ENCODE measurements around the gene RO60.
A peak's percentile ranks its signal among the peaks of the same experiment; 100 is the strongest.
"Not testable (repeated sequence)": the region's sequence is repeated elsewhere in the genome, so short reads cannot be mapped to it uniquely, and the experiment has no call there.

The RO60 gene

DNA sequence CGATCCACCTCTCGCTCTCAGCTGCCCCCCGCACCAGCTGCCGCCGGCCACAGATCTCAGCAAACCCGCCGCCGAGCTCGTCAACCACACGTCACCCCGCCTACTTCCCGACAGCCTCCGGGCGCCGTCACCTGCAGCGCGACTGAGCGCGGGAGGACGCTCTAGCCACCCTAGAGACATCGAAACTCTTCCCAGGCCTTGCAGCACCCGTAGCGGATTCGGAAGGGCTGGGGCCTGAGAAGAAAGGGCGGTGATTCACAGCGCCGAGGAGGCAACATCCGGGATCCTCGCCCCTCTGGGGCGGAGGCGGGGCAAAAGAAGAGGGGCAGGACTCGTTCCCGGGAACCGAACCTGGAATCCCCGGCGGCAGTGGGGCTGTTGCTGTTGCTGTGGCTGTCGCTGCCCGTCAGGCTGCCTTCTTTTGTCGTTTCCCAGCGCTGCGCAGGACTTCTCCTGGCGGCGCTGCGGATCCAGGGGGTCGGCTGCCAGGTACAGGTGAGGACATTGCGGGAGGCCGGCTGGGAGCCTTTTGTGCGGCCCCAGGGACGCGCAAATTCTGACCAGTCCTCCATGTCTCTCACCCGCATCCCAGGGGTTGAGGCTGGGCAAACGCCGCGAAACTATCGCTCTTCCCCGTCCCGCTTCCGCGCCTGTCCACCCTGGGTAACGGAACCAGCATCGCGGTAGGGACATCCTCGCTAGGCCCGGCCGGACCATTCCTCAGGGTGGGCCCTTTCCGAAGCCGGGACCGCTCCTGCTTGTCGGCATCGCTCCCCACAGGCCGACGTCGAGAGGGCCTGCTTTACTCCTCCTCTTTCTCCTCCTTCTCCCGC is at the start of gene RO60, which contains the start of gene UCHL5:
RO60 (plus strand) TSS at position 331 of the 833 bp plus-strand sequence. CDS start 9,443 bp downstream, outside the sequence.
UCHL5 (minus strand) TSS at position 79 of the 833 bp plus-strand sequence. CDS start 100 bp downstream, outside the sequence.
- Mint-ChIP-seq H3K4me1 (peaks cover 54% of the 10 kb centered on the region), H3K4me3 (peak within 1 kb of the TSS; percentile 83), H3K36me3 (peaks cover 16% of the 10 kb centered on the region), H3K27me3 (no peaks in the 10 kb centered on the region), H3K9me3 (no peaks in the 10 kb centered on the region), H3K27ac (peak within 1 kb of the TSS; percentile 88)
- ATAC-seq = peak; percentile 98

DNA sequence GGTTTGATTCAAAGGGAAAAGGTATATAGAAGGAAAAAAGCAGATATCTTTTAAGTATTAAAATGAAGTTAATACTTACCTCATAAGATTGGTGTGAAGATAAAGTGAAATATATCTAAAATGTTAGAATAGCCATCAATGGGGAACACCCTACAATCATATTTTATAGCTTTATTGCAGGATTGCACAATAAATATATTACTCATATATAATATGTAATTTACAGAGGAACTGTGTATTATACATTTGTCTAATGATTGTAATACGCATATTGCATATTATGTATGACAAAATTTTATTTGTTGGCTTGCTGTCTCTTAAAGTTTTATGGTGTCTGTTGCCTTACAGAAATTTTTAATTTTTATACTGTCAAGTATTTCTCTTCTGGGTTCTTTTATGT is 48.0 kb upstream of the RO60 start:
- ATAC-seq = no peak
- H3K27ac Mint-ChIP-seq = no peak overlapping the region
- peaks cover 10% of the 10 kb centered on the region for H3K36me3 Mint-ChIP-seq
- no peaks in the 10 kb centered on the region for H3K27me3 Mint-ChIP-seq
- H3K9me3 Mint-ChIP-seq = peaks cover 3% of the 10 kb centered on the region
- H3K4me3 Mint-ChIP-seq = no peak overlapping the region
- H3K4me1 Mint-ChIP-seq = no peaks in the 10 kb centered on the region

DNA sequence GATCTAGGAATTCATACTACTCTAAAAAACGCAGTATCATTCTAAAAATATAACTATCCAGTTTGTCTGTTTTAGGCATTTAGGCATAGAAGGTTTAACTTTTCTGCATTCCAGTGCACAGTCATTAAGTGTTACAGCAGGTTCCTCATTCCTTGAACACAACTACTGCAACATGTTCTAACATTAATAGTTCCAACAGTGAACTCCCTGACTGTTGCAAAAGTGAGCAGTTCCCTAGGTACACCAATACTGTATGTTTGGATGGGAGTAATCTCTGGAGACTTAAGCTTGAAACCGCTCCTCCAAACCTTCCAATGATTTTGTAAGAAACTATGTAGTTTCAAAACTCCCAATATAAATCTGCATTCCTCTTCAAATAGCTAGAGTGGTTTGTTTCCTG is 46.4 kb upstream of the RO60 start:
- Mint-ChIP-seq H3K4me1 (no peaks in the 10 kb centered on the region), H3K27me3 (no peaks in the 10 kb centered on the region), H3K9me3 (no peaks in the 10 kb centered on the region), H3K4me3 (no peak overlapping the region), H3K27ac (no peak overlapping the region), H3K36me3 (peaks cover 6% of the 10 kb centered on the region)
- ATAC-seq = no peak

DNA sequence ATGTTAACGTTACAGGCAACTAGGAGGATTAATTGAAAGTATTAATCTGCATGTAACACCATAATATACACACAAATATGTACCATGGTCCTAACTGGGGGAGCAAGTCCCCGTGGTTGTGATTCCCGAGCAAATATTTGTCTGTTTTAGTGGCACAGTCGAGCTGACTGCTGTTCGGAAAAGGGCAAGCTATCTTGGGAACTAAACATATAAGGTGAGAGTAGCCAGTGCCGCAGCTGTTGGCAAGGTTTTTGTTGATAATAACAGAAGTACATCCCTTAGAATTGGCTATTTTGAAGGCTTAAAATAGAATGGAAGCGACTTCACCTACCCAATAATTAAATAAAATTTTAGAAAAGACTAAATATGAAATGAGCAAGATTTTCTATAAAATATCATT is 45.7 kb upstream of the RO60 start:
- no peaks in the 10 kb centered on the region for H3K27me3 Mint-ChIP-seq
- peaks cover 6% of the 10 kb centered on the region for H3K36me3 Mint-ChIP-seq
- no peak overlapping the region for H3K27ac Mint-ChIP-seq
- H3K4me3 Mint-ChIP-seq = no peak overlapping the region
- ATAC-seq = no peak
- no peaks in the 10 kb centered on the region for H3K4me1 Mint-ChIP-seq
- H3K9me3 Mint-ChIP-seq = no peaks in the 10 kb centered on the region

DNA sequence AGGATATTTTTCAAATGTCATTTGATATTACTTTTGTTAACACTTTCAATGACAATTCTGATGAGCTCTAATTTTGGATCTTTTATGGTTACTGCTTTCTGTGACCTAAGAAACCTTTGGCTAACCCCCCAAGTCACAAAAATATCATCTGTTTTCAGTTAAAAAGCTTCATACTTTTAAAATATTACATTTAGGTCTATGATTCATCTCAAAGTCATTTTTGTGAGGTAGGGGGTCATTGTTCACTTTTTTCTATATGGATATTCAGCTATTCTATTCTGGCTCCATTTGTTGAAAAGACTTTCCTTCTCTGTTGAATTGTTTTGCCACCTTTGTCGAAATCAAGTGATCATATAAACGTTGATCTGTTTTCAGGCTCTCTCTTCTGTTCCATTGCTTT is 45.0 kb upstream of the RO60 start:
- no peak for ATAC-seq
- peaks cover 6% of the 10 kb centered on the region for H3K36me3 Mint-ChIP-seq
- no peaks in the 10 kb centered on the region for H3K27me3 Mint-ChIP-seq
- no peak overlapping the region for H3K4me3 Mint-ChIP-seq
- H3K9me3 Mint-ChIP-seq = no peaks in the 10 kb centered on the region
- no peak overlapping the region for H3K27ac Mint-ChIP-seq
- no peaks in the 10 kb centered on the region for H3K4me1 Mint-ChIP-seq

DNA sequence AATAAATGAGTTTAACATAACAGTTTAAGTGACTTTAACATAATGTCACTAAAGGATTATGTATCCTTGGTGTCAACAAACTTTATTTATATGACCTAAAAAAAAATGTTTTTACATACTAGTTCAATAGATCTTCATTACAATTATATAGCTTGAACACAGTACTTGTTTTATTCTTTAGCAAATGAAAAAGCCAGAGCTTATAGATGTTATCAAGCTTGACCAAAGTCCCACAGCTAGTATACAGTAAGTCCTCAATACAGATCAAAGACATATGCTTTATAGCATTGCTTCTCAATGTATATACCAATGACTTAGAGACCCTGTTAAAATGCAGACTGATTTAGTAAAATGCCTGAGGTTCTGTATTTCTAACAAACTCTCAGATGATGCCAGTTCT is 42.6 kb upstream of the RO60 start:
- no peak overlapping the region for H3K4me3 Mint-ChIP-seq
- H3K27ac Mint-ChIP-seq = no peak overlapping the region
- H3K27me3 Mint-ChIP-seq = no peaks in the 10 kb centered on the region
- H3K4me1 Mint-ChIP-seq = no peaks in the 10 kb centered on the region
- no peaks in the 10 kb centered on the region for H3K9me3 Mint-ChIP-seq
- ATAC-seq = no peak
- H3K36me3 Mint-ChIP-seq = peaks cover under 1% of the 10 kb centered on the region

DNA sequence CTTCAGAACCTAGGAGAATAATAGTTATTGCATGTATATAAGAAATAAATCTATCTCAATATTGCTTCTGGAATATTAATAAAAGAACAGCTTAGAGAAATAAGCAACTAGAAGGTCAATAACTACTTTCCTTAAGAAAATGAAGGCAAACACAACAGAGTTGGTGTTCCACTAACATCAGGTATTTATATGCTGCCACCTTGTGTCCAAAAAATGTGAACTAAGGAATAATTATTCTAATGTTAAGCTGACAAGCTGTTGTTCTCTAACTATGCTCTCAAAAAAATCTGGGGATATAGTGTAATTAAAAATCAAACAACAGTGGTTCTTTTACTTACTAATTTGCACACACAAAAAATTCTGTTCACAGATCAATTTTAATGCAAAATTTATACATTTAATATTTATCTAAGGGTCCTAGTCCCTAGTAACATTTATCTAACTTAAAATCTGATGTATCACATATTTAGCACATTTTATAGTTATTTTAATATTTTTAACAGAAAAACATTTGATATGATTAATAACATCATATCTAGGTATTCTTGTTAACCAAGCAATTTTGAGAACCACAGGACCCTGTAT is 39.9 kb upstream of the RO60 start:
- Mint-ChIP-seq H3K27me3 (no peaks in the 10 kb centered on the region), H3K9me3 (no peaks in the 10 kb centered on the region), H3K4me1 (no peaks in the 10 kb centered on the region), H3K36me3 (peaks cover 8% of the 10 kb centered on the region), H3K27ac (no peak overlapping the region), H3K4me3 (no peak overlapping the region)
- ATAC-seq = no peak

DNA sequence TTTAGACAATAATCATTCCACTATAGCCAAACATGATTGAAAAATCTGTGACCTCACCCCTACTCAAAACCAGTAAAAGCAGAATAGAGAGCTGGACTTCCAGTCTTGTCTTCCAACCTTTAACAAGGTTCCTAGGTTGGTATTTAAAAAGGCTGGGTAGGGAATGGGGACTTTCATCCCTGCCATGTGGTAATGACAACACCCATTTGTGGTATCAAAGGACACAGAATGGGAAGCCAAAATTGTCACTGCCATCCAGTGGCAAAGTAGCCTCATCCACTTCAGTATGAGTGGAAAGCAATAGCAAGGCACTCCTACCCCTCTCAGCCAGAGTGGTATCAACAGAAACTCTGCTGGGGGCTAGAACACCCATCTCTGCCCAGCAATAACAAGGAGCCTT is 34.2 kb upstream of the RO60 start:
- Mint-ChIP-seq H3K36me3 (peaks cover 17% of the 10 kb centered on the region), H3K27ac (no peak overlapping the region)

DNA sequence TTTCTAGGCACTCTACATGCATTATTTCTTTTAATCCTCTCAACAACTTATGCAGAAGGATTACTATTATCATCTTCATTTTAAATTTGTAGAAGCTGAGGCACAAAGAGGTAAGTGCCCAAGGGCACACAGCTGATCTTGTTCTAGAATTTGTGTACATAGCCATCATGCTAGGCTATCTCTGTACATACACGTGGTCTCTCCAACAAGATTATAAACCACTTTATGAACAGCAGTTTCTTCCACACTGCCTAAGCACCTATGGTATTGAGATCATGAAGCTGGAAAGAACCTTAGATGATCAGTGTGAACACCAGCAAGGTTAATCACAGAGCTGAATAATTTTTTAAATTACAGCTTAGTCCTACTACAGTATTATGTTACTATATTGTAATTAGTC is 29.1 kb upstream of the RO60 start:
- no peaks in the 10 kb centered on the region for H3K4me1 Mint-ChIP-seq
- H3K27me3 Mint-ChIP-seq = no peaks in the 10 kb centered on the region
- ATAC-seq = no peak
- no peak overlapping the region for H3K4me3 Mint-ChIP-seq
- H3K27ac Mint-ChIP-seq = no peak overlapping the region
- H3K36me3 Mint-ChIP-seq = peaks cover 30% of the 10 kb centered on the region
- no peaks in the 10 kb centered on the region for H3K9me3 Mint-ChIP-seq

More for the DNA sequence above, 34.2 kb upstream of the RO60 start:
- Mint-ChIP-seq H3K4me1 (no peaks in the 10 kb centered on the region), H3K9me3 (no peaks in the 10 kb centered on the region), H3K27me3 (no peaks in the 10 kb centered on the region), H3K4me3 (no peak overlapping the region)
- no peak for ATAC-seq

DNA sequence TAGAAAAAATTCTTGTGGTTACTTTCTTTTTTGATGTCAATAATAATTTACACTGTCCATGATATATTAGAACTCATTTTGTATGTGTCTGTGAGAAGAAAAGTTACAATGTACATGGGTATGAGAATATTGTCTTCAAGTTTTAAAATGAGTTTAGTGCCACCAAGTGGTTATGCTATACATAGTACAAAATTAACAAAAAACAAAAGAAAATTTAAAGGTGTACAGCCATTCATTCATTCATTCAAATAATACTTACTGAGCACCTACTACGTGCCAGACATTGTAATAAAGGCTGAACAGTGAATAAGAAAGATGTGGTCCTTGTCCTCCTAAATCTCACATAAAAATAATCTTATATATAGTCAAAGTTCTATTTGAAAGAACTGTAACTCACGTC is 28.0 kb upstream of the RO60 start:
- no peak overlapping the region for H3K27ac Mint-ChIP-seq
- H3K4me1 Mint-ChIP-seq = peaks cover 10% of the 10 kb centered on the region
- H3K36me3 Mint-ChIP-seq = peaks cover 29% of the 10 kb centered on the region
- no peaks in the 10 kb centered on the region for H3K27me3 Mint-ChIP-seq
- no peak for ATAC-seq
- no peaks in the 10 kb centered on the region for H3K9me3 Mint-ChIP-seq
- H3K4me3 Mint-ChIP-seq = no peak overlapping the region

DNA sequence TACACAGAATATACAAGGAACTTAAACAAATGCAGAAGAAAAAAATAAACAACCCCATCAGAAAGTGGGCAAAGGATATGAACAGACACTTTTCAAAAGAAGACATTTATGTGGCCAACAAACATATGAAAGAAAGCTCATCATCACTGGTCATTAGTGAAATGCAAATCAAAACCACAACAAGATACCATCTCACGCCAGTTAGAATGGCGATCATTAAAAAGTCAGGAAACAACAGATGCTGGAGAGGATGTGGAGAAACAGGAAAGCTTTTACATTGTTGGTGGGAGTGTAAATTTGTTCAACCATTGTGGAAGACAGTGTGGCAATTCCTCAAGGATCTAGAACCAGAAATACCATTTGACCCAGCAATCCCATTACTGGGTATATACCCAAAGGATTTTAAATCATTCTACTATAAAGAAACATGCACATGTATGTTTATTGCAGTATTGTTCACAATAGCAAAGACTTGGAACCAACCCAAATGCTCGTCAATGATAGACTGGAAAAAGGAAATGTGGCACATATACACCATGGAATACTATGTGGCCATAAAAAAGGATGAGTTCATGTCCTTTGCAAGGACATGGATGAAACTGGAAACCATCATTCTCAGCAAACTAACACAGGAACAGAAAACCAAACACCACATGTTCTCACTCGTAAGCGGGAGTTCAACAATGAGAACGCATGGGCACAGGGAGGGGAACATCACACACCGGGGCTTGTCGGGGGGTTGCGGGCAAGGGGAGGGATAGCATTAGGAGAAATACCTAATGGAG is 26.6 kb upstream of the RO60 start:
- not testable (repeated sequence) for H3K9me3 Mint-ChIP-seq, H3K27ac Mint-ChIP-seq, H3K27me3 Mint-ChIP-seq, H3K4me3 Mint-ChIP-seq, ATAC-seq
- Mint-ChIP-seq H3K36me3 (peaks cover 42% of the 10 kb centered on the region), H3K4me1 (peaks cover 22% of the 10 kb centered on the region)

DNA sequence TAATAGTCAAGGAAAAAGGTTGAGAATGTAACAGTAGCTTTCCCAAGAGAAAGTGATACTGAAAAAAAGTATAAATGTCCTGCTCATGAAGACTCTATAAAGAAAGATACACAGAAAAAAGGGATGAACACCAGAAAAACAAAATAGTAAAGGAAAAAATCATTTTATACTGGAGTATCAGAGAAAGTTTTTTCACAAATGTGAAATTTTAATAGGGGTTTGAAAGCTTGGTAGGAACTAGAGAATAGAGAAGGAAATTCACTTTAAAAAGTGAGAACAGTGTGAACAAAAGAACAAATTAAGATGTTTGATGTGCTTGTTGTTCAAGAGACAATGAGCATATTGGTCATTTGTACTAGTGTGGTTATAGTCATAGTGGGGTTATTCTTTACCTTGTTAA is 25.8 kb upstream of the RO60 start:
- Mint-ChIP-seq H3K4me3 (no peak overlapping the region), H3K36me3 (peaks cover 47% of the 10 kb centered on the region)
- ATAC-seq = no peak

DNA sequence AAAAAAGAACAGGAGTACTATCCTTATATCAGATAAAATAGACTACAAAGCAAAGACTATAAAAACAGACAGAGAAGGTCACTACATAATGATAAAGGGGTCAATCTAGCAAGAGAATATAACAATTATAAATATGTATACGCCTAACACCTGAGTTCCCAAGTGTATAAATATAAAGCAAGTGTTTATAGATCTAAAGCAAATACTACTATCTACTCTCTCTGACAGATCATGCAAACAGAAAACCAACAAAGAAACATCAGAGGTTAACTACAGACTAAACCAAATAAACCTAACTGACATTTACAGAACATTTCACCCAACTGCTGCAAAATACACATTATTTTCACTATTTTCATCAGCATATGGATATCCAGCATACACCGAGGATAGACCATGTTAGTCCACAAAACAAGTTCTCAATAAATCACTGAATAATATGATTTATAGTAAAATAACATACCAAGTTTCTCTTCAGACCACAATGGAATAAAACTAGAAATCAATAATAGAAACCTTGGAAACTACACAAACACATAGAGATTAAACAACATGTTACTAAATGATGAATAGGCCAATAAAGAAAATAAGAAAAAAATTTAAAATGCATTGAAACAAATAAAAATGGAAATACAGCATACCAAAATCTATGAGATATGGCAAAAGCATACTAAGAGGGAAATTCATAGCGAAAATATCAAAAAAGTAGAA is 22.9 kb upstream of the RO60 start:
- H3K4me1 Mint-ChIP-seq = peaks cover 33% of the 10 kb centered on the region

More for the DNA sequence above, 25.8 kb upstream of the RO60 start:
- Mint-ChIP-seq H3K9me3 (no peaks in the 10 kb centered on the region), H3K4me1 (peaks cover 22% of the 10 kb centered on the region), H3K27me3 (no peaks in the 10 kb centered on the region), H3K27ac (no peak overlapping the region)

DNA sequence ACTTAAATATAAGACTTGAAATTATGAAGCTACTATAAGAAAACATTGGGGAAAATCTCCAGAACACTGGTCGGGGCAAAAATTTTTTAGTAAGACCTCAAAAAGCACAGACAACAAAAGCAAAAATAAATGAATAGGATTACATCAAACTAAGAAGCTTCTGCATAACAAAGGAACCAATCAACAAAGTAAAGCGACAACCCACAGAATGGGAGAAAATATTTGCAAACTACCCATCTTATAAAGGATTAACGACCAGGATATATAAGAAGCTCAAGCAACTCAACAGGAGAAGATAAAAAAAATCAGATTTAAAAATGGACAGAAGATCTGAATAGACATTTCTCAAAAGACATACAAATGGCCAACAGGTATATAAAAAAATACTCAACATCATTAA is 19.4 kb upstream of the RO60 start:
- Mint-ChIP-seq H3K27ac (peak overlapping the region; percentile 24), H3K36me3 (peaks cover 61% of the 10 kb centered on the region), H3K4me1 (peaks cover 33% of the 10 kb centered on the region), H3K27me3 (no peaks in the 10 kb centered on the region), H3K4me3 (no peak overlapping the region), H3K9me3 (no peaks in the 10 kb centered on the region)
- ATAC-seq = no peak

More for the DNA sequence above, 22.9 kb upstream of the RO60 start:
- ATAC-seq = no peak
- no peak overlapping the region for H3K27ac Mint-ChIP-seq
- H3K36me3 Mint-ChIP-seq = peaks cover 63% of the 10 kb centered on the region
- no peak overlapping the region for H3K4me3 Mint-ChIP-seq
- no peaks in the 10 kb centered on the region for H3K9me3 Mint-ChIP-seq
- H3K27me3 Mint-ChIP-seq = no peaks in the 10 kb centered on the region

All from stimulated activated memory B cell treated with anti-CD40 and anti-IgM and Interleukin-4, amounts not matched to agents 10 μg/mL and 1 μg/mL and 100 μg/mL, for 72 hours (primary cell).